Testis (tissue), 2 donors: ENCODE results near the gene CENPP.

ENCODE experiments used
- POLR2A ChIP-seq: fragments of 450-650 bp; IDR thresholded peaks from one replicate; pipeline ENCODE4 v1.6.1; 2017; ENCODE audit warnings: antibody characterized with exemption, mild to moderate bottlenecking, moderate library complexity
- TF ChIP-seq, protein P1 (sequence below), 3 experiments: fragments of 450-650 bp in 2 of 3; fragments of 200-600 bp in 1 of 3; sonication (generic) in 1 of 3; IDR thresholded peaks; one replicate each; pipeline ENCODE4 v1.5.1; 2016 to 2019; ENCODE audit warnings: antibody characterized with exemption in 3 of 3, mild to moderate bottlenecking in 2 of 3, moderate library complexity in 1 of 3

DNA sequence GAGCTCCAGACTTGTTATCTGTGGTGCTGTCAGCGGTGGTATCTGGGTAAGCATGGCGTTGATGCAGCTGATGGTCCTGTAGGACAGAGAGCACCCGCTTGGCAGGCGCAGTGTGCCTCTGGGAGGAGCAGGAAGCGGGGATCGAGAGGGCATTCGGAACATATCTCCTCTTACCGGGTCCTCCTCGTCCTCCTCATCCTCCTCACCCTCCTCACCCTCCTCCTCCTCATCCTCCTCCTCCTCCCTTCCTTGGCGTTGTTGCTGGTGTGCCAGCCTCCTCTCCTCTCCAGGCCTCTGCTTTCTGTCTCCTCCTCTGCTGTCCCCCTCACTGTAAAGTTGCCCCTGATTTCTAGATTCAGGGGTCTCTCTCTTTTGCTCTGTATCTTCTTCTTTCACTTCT, 188.9 kb downstream of the CENPP start:
- TF ChIP-seq, protein P1, sequence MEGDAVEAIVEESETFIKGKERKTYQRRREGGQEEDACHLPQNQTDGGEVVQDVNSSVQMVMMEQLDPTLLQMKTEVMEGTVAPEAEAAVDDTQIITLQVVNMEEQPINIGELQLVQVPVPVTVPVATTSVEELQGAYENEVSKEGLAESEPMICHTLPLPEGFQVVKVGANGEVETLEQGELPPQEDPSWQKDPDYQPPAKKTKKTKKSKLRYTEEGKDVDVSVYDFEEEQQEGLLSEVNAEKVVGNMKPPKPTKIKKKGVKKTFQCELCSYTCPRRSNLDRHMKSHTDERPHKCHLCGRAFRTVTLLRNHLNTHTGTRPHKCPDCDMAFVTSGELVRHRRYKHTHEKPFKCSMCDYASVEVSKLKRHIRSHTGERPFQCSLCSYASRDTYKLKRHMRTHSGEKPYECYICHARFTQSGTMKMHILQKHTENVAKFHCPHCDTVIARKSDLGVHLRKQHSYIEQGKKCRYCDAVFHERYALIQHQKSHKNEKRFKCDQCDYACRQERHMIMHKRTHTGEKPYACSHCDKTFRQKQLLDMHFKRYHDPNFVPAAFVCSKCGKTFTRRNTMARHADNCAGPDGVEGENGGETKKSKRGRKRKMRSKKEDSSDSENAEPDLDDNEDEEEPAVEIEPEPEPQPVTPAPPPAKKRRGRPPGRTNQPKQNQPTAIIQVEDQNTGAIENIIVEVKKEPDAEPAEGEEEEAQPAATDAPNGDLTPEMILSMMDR (IDR thresholded peaks at IDR 0.05) = no peak
- TF ChIP-seq POLR2A = no peak
